ENCODE results near the gene NUP43.

Gene NUP43

GRCh38 chr6:149746147-149746946 is at the start of gene NUP43:
Gene NUP43, minus strand, starts transcription at chr6:149746529. Its CDS starts 34 bp downstream, at chr6:149746495.
- CTCF ChIA-PET: interaction anchor here (1.1 to 2.2 kb wide), 5 partner anchors 14 to 184 kb away, joined by 3 to 10 read pairs (median 4); partner anchors contain the start of gene LATS1
- peak; percentile 89 for DNase-seq (ENCODE audit: extremely low spot score)
- TF ChIP-seq, protein P1, sequence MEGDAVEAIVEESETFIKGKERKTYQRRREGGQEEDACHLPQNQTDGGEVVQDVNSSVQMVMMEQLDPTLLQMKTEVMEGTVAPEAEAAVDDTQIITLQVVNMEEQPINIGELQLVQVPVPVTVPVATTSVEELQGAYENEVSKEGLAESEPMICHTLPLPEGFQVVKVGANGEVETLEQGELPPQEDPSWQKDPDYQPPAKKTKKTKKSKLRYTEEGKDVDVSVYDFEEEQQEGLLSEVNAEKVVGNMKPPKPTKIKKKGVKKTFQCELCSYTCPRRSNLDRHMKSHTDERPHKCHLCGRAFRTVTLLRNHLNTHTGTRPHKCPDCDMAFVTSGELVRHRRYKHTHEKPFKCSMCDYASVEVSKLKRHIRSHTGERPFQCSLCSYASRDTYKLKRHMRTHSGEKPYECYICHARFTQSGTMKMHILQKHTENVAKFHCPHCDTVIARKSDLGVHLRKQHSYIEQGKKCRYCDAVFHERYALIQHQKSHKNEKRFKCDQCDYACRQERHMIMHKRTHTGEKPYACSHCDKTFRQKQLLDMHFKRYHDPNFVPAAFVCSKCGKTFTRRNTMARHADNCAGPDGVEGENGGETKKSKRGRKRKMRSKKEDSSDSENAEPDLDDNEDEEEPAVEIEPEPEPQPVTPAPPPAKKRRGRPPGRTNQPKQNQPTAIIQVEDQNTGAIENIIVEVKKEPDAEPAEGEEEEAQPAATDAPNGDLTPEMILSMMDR (IDR thresholded peaks at IDR 0.05; ENCODE audit: control extremely low read depth, extremely low read depth, low read depth, missing control alignments): no peak
- POLR2A ChIA-PET: interaction anchor here (0.7 kb wide), 1 partner anchor 715 kb away, joined by 4 read pairs; no protein-coding TSS in a partner anchor

- ChIA-PET CTCF (interaction anchor here (0.6 to 0.8 kb wide), 2 partner anchors 13 to 20 kb away, joined by 3 read pairs; no protein-coding TSS in a partner anchor), POLR2A (no interaction called here)
- no peak for DNase-seq (ENCODE audit: extremely low spot score)
- TF ChIP-seq, protein P1 (IDR thresholded peaks at IDR 0.05; ENCODE audit: control extremely low read depth, extremely low read depth, low read depth, missing control alignments): no peak
Measured at GRCh38 chr6:149783551-149783950, 37.2 kb upstream of the NUP43 start.

GRCh38 chr6:149782337-149782736 is 36.0 kb upstream of the NUP43 start:
- POLR2A ChIA-PET: no interaction called here
- DNase-seq (ENCODE audit: extremely low spot score): no peak
- CTCF ChIA-PET: no interaction called here
- TF ChIP-seq, protein P1 (IDR thresholded peaks at IDR 0.05; ENCODE audit: control extremely low read depth, extremely low read depth, low read depth, missing control alignments): no peak

- TF ChIP-seq, protein P1 (IDR thresholded peaks at IDR 0.05; ENCODE audit: control extremely low read depth, extremely low read depth, low read depth, missing control alignments): no peak
- ChIA-PET CTCF (no interaction called here), POLR2A (no interaction called here)
- DNase-seq (ENCODE audit: extremely low spot score): no peak
Measured at GRCh38 chr6:149781715-149782114, 35.4 kb upstream of the NUP43 start.

GRCh38 chr6:149779644-149779963 is 33.3 kb upstream of the NUP43 start:
- no peak for DNase-seq (ENCODE audit: extremely low spot score)
- CTCF ChIA-PET: no interaction called here
- TF ChIP-seq, protein P1 (IDR thresholded peaks at IDR 0.05; ENCODE audit: control extremely low read depth, extremely low read depth, low read depth, missing control alignments): no peak
- POLR2A ChIA-PET: no interaction called here

DNA sequence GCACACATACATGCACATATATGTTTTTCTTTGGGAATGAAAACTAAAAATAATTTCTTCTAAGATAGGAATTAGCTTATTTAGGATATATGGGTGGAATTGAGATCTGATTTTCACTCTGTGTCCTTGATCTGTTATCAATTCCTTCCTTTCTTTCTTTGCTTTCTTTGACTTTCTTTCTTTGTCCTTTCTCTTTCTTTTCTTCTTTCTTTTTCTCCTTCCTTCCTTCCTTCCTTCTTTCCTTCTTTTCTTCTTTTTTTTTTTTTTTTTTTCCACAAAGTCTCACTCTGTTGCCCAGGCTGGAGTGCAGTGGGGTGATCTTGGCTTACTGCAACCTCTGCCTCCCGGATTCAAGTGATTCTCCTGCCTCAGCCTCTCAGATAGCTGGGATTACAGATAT is 31.3 kb upstream of the NUP43 start:
- POLR2A ChIA-PET: no interaction called here
- CTCF ChIA-PET: no interaction called here
- TF ChIP-seq, protein P1 (IDR thresholded peaks at IDR 0.05; ENCODE audit: control extremely low read depth, extremely low read depth, low read depth, missing control alignments): no peak
- no peak for DNase-seq (ENCODE audit: extremely low spot score)

All from GM10248 (cell line).